RWPE2 (cell line): ENCODE results near the gene KNDC1.

Source experiments
- ATAC-seq: fragments of 200-7000 bp; cut with Tn5 transposase; 3 replicates; pipeline ENCODE4 v1.9.1; 2021; ENCODE audit warnings: low read depth
- DNase-seq: peaks from one replicate; pipeline ENCODE4 v3.0.0-alpha.2; 2020; ENCODE audit warnings: low spot score
- H3K27ac ChIP-seq: fragments of 450-650 bp; 2 replicates; pipeline ENCODE4 v1.5.1; 2017; ENCODE audit warnings: mild to moderate bottlenecking; ENCODE audit not compliant: poor library complexity, severe bottlenecking
- H3K27me3 ChIP-seq: fragments of 250-450 bp; sonication (Bioruptor Pico); 2 replicates; pipeline ENCODE4 v1.5.1; 2021; ENCODE audit warnings: mild to moderate bottlenecking, moderate library complexity; ENCODE audit not compliant: insufficient read depth, poor library complexity, severe bottlenecking
- H3K36me3 ChIP-seq: fragments of 250-450 bp; sonication (Bioruptor Pico); 2 replicates; pipeline ENCODE4 v1.5.1; 2020; ENCODE audit warnings: low read depth, mild to moderate bottlenecking, moderate library complexity
- H3K4me1 ChIP-seq: fragments of 250-450 bp; sonication (Bioruptor Pico); 2 replicates; pipeline ENCODE4 v1.5.1; 2021; ENCODE audit warnings: mild to moderate bottlenecking, moderate library complexity; ENCODE audit not compliant: insufficient read depth, poor library complexity, severe bottlenecking
- H3K4me3 ChIP-seq: fragments of 250-450 bp; sonication (Bioruptor Pico); 2 replicates; pipeline ENCODE4 v1.5.1; 2021; ENCODE audit warnings: mild to moderate bottlenecking, moderate library complexity; ENCODE audit not compliant: severe bottlenecking
- H3K9me3 ChIP-seq: fragments of 250-450 bp; sonication (Bioruptor Pico); 2 replicates; pipeline ENCODE4 v1.5.1; 2021; ENCODE audit warnings: mild to moderate bottlenecking, moderate library complexity; ENCODE audit not compliant: severe bottlenecking
- CTCF ChIP-seq: fragments of 450-650 bp; IDR thresholded peaks from one replicate; pipeline ENCODE4 v1.5.1; 2017; ENCODE audit warnings: mild to moderate bottlenecking, moderate library complexity; ENCODE audit not compliant: poor library complexity, severe bottlenecking

The KNDC1 gene

GRCh38 chr10:133211959-133212852 lies 52.2 kb downstream of the KNDC1 start:
- H3K27me3 ChIP-seq, result no peaks in the 10 kb centered on the region
- no peak for DNase-seq
- no peak overlapping the region for H3K27ac ChIP-seq
- H3K4me3 ChIP-seq, result no peak overlapping the region
- H3K9me3 ChIP-seq, result no peaks in the 10 kb centered on the region
- no peak for ATAC-seq
- H3K4me1 ChIP-seq, result no peaks in the 10 kb centered on the region
- no peaks in the 10 kb centered on the region for H3K36me3 ChIP-seq
- no peak for TF ChIP-seq CTCF

DNA sequence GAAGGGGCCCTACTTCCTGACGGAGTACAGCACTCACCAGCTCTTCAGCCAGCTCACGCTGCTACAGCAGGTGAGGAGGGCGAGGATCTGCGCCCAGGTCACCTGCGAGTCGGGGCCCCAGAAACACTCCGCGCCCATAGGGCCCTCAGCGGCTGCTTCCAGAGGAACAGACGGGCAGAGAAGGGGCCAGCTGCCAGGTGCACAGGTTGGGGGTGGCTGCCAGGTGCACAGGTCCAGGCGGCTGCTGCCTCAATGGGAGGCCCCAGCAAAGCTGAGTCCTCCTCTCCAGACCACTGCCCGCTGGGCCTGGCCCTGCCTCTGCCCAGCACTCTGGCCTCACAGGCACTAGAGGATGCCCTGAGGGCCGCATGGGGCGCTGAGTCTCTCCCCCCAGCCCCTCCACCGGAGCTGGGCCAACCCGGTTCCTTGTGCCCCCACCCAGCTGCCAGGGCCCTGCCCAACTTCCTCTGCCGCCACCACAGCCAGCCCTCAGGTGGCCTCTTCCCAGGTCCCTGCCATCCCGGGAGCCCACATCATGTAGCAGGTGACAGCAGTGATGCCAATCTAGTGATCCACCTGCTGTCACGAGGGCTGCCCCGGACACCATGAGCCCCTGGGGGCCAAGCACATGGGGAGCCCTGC lies 53.0 kb downstream of the KNDC1 start:
- Histone ChIP-seq H3K9me3 (no peaks in the 10 kb centered on the region), H3K4me1 (no peaks in the 10 kb centered on the region), H3K27ac (no peak overlapping the region), H3K27me3 (no peaks in the 10 kb centered on the region), H3K36me3 (no peaks in the 10 kb centered on the region), H3K4me3 (no peak overlapping the region)
- DNase-seq, result no peak
- no peak for TF ChIP-seq CTCF
- no peak for ATAC-seq

DNA sequence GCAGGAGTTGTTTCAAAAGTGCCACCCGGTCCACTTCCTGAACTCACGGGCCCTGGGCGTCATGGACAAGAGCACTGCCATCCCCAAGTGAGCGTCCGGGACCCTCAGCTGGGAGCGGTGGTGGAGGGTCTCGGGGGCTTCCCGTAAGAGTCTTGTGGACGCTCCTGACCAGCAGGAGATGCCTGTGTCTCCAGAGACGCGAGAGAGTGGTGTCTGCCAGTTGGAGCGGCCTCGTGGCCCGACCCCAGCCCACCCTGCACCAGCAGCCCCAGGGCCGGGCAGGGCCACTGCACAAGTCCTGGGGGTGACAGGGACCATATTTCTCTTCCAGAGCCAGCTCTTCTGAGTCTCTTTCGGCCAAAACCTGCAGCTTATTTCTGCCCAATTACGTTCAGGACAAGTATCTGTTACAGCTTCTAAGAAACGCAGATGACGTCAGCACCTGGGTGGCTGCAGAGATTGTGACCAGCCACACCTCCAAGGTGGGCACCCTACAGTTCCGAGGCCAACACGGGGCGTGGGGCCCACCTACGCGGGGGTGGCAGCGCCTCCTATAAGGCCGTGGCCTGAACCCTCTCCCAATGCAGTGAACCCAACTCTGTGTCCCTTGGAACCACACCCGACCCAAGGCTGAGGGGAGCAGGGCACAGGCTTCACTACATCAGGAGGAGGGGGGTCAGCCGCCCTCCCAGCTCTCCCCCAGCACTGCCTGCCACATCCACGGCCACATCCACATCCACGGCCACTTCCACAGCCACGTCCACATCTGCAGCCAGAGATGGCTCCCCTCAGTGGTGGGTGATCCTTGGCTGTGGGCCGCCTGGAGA lies 53.8 kb downstream of the KNDC1 start:
- no peaks in the 10 kb centered on the region for H3K9me3 ChIP-seq
- no peak for DNase-seq
- no peaks in the 10 kb centered on the region for H3K4me1 ChIP-seq
- no peak overlapping the region for H3K27ac ChIP-seq
- no peak for ATAC-seq
- peaks cover 2% of the 10 kb centered on the region for H3K27me3 ChIP-seq
- TF ChIP-seq CTCF, result no peak
- H3K36me3 ChIP-seq, result no peaks in the 10 kb centered on the region
- H3K4me3 ChIP-seq, result no peak overlapping the region

DNA sequence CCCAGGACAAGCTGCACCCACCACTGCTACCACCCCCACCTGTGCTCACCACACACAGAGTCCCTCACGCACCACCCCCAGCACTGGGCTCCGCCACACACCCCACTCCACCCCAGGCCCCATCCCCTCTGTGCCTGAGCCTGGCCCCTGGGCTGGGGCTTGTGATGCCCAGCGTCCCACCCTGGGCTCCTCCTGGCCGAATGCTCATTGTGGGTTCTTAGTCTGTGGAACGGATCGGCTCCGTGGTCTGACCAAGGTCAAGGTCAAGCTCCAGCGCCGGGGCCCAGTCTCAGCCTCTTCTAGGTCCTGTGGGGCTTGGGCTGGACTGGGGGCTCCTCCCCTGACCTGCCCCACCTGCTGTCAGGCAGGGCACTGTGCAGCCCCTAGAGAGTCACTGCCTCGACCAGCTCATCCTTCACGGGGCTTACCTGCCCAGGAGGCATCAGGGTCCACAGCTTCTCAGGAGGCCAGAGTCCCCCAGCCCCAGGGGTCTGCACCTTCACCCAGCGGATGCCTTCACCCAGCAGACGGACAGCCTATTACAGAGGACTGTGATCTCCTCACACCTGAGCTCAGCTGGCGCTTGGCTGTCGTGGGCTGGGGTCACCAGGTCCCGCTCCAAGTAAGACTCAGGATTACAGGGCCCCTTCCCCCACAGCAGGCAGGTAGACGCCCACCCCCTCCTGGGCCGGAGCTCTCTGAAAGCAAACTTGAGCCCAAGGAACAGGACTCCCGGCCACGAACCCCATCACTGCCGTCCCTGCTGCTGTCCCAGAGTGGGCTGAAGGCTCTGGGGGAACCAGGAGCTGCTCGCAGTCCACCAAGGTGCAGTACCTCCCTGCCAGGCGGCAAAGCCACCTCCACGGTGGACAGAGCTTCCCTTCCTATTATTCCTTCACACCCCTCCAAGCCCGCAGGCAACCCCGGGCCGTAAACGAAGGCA lies 54.7 kb downstream of the KNDC1 start:
- no peak for TF ChIP-seq CTCF
- H3K27ac ChIP-seq, result no peak overlapping the region
- no peaks in the 10 kb centered on the region for H3K36me3 ChIP-seq
- no peak for ATAC-seq
- peaks cover 11% of the 10 kb centered on the region for H3K27me3 ChIP-seq
- DNase-seq, result no peak
- H3K4me3 ChIP-seq, result no peak overlapping the region
- no peaks in the 10 kb centered on the region for H3K4me1 ChIP-seq
- H3K9me3 ChIP-seq, result no peaks in the 10 kb centered on the region
